Kidney epithelial cell (primary cell): ENCODE measurements around the gene VPS50. TPM values are rescaled to one million over a fixed set of nuclear protein-coding genes. Genes with fewer than 3 reads are reported as not detected.

Experiments
- DNase-seq: peaks from one replicate; pipeline ENCODE4 v3.0.0-alpha.2; 2010; ENCODE audit warnings: low read depth
- H3K27me3 ChIP-seq: 2 replicates; pipeline ENCODE4 v1.6.0; 2011; ENCODE audit warnings: low read length; ENCODE audit not compliant: control insufficient read depth, insufficient read depth
- H3K36me3 ChIP-seq: 2 replicates; pipeline ENCODE4 v1.5.1; 2011; ENCODE audit warnings: low read length; ENCODE audit not compliant: control insufficient read depth, insufficient read depth
- H3K4me3 ChIP-seq: 2 replicates; pipeline ENCODE4 v1.5.1; 2011; ENCODE audit warnings: low read depth, mild to moderate bottlenecking, control low read depth, low read length
- CTCF ChIP-seq: IDR thresholded peaks from 2 replicates; pipeline ENCODE4 v1.5.1; 2011; ENCODE audit warnings: mild to moderate bottlenecking, moderate library complexity, low read length, control low read depth, inconsistent platforms; ENCODE audit not compliant: insufficient read depth, poor library complexity, severe bottlenecking
- total RNA-seq: library from RNA; depleted of rRNA; stranded (reverse); fragments of >200 nt; gene quantifications from 2 replicates; pipeline ENCODE4 v1.2.3, GENCODE V29; 2015

Gene VPS50
- total RNA-seq, 1 donor from 2014 or later: 18.3 TPM

GRCh38 chr7:93378131-93378760 lies 146.1 kb downstream of the VPS50 start:
- no peak for TF ChIP-seq CTCF
- Histone ChIP-seq H3K36me3 (no peaks in the 10 kb centered on the region), H3K4me3 (no peak overlapping the region), H3K27me3 (peaks cover 2% of the 10 kb centered on the region)
- no peak for DNase-seq

GRCh38 chr7:93382362-93382761 lies 150.2 kb downstream of the VPS50 start:
- Histone ChIP-seq H3K27me3 (no peaks in the 10 kb centered on the region), H3K4me3 (no peak overlapping the region), H3K36me3 (no peaks in the 10 kb centered on the region)
- no peak for DNase-seq
- no peak for TF ChIP-seq CTCF

DNA sequence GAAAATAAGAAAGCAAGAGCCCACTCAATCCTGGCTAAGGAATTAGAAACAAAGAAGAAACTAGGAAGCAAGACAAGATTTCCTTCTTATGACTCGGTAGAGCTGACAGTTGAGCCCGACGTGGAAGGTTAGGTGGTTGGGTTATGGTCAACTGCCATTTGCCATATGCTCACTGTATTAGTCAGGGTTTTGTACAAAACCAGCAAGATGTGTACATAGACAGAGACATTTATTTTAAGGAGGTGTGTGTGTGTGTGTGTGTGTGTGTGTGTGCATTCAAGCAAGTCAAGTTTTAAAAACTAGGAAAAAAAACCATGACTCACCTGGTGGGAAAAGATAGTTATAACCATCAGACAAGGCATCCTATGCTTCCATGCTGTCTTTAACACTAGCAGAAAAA lies 158.5 kb downstream of the VPS50 start:
- Histone ChIP-seq H3K36me3 (no peaks in the 10 kb centered on the region), H3K27me3 (no peaks in the 10 kb centered on the region), H3K4me3 (no peak overlapping the region)
- DNase-seq: no peak
- TF ChIP-seq CTCF: no peak

- Histone ChIP-seq H3K36me3 (no peaks in the 10 kb centered on the region), H3K27me3 (no peaks in the 10 kb centered on the region), H3K4me3 (no peak overlapping the region)
- no peak for DNase-seq
- TF ChIP-seq CTCF: no peak
These were observed 160.8 kb downstream of the VPS50 start for GRCh38 chr7:93392984-93393383.

DNA sequence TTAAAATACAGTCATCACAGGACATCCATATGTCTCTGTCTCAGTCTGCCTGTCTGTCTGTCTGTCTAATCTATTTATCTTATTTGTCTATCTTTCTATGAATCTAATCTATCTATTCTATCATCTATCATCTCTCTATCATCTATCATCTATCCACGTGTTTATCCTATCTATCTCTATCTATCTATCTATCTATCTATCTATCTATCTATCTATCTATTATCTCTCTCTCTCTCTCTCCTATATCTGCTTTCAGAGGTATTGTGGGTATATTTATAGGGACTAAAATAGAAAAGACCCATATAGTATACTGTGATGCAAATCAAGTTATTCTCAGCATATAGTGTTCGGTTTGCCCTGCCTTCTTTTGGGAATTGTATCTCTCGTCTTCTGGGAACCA lies 167.5 kb downstream of the VPS50 start:
- H3K27me3 ChIP-seq: no peaks in the 10 kb centered on the region
- no peaks in the 10 kb centered on the region for H3K36me3 ChIP-seq
- DNase-seq: no peak
- TF ChIP-seq CTCF: no peak
- no peak overlapping the region for H3K4me3 ChIP-seq

- no peak for DNase-seq
- Histone ChIP-seq H3K4me3 (no peak overlapping the region), H3K27me3 (no peaks in the 10 kb centered on the region), H3K36me3 (no peaks in the 10 kb centered on the region)
- no peak for TF ChIP-seq CTCF
These were observed 170.8 kb downstream of the VPS50 start for GRCh38 chr7:93402944-93403343.
